Mesendoderm (in vitro differentiated cells): Measurements from ENCODE around the gene USP47.

Experiments used
- DNase-seq: peaks from one replicate; pipeline ENCODE4 v3.0.0; 2013
- H2AK5ac ChIP-seq: 2 replicates; pipeline ENCODE4 v1.6.1; 2013; ENCODE audit warnings: low read length, inconsistent platforms
- H2BK120ac ChIP-seq: 2 replicates; pipeline ENCODE4 v1.6.1; 2013; ENCODE audit warnings: low read depth, mild to moderate bottlenecking, low read length, moderate library complexity, mixed read lengths
- H2BK15ac ChIP-seq: replicated peaks from 2 replicates; pipeline ENCODE4 v1.6.1; 2013; ENCODE audit warnings: low read depth, mild to moderate bottlenecking, moderate library complexity
- H2BK5ac ChIP-seq: 2 replicates; pipeline ENCODE4 v1.6.1; 2013; ENCODE audit warnings: low read length, inconsistent platforms
- H3K18ac ChIP-seq: 2 replicates; pipeline ENCODE4 v1.6.1; 2013; ENCODE audit warnings: mild to moderate bottlenecking, low read length, mixed read lengths
- H3K23ac ChIP-seq: one replicate; pipeline ENCODE4 v1.6.1; 2013; ENCODE audit warnings: low read length
- H3K27ac ChIP-seq: 2 replicates; pipeline ENCODE4 v1.5.1; 2013; ENCODE audit warnings: low read depth, mild to moderate bottlenecking, inconsistent platforms, low read length, moderate library complexity
- H3K27me3 ChIP-seq: 2 replicates; pipeline ENCODE4 v1.6.1; 2013; ENCODE audit warnings: low read length, control low read depth, mild to moderate bottlenecking, inconsistent platforms; ENCODE audit not compliant: insufficient read depth, poor library complexity
- H3K36me3 ChIP-seq: 2 replicates; pipeline ENCODE4 v1.6.1; 2013; ENCODE audit warnings: low read length, inconsistent platforms; ENCODE audit not compliant: control insufficient read depth, insufficient read depth
- H3K4ac ChIP-seq: one replicate; pipeline ENCODE4 v1.6.1; 2013; ENCODE audit warnings: low read depth, mild to moderate bottlenecking, low read length, moderate library complexity
- H3K4me1 ChIP-seq: 2 replicates; pipeline ENCODE4 v1.6.1; 2013; ENCODE audit warnings: low read depth, low read length, inconsistent platforms; ENCODE audit not compliant: control insufficient read depth
- H3K4me2 ChIP-seq: 2 replicates; pipeline ENCODE4 v1.6.1; 2013; ENCODE audit warnings: low read length
- H3K4me3 ChIP-seq: 2 replicates; pipeline ENCODE4 v1.5.1; 2013; ENCODE audit warnings: mild to moderate bottlenecking, low read length
- H3K56ac ChIP-seq: one replicate; pipeline ENCODE4 v1.6.1; 2013; ENCODE audit warnings: low read length
- H3K79me1 ChIP-seq: 2 replicates; pipeline ENCODE4 v1.6.1; 2013; ENCODE audit warnings: low read length, inconsistent platforms
- H3K79me2 ChIP-seq: 2 replicates; pipeline ENCODE4 v1.6.1; 2013; ENCODE audit warnings: mild to moderate bottlenecking, low read length; ENCODE audit not compliant: control insufficient read depth, insufficient read depth
- H3K9ac ChIP-seq: 2 replicates; pipeline ENCODE4 v1.6.1; 2013; ENCODE audit warnings: low read length, inconsistent platforms
- H4K5ac ChIP-seq: one replicate; pipeline ENCODE4 v1.6.1; 2013; ENCODE audit warnings: low read length
- H4K8ac ChIP-seq: one replicate; pipeline ENCODE4 v1.6.1; 2013; ENCODE audit warnings: low read depth, mild to moderate bottlenecking, control low read depth, low read length, moderate library complexity
- WGBS: extraction: QIAGEN DNeasy Blood & Tissue Kit; methylation state at CpG from one replicate; pipeline ENCODE4 v1.1.7; 2013; ENCODE audit warnings: low lambda C conversion rate, missing lambda C conversion rate; ENCODE audit not compliant: insufficient coverage; ENCODE audit errors: extremely low coverage; 5-methylcytosine and 5-hydroxymethylcytosine counted together

The USP47 gene

GRCh38 chr11:11985016-11985715 is 143.4 kb downstream of the USP47 start:
- peak overlapping the region; percentile 25 for H2BK15ac ChIP-seq
- no peaks in the 10 kb centered on the region for H3K79me2 ChIP-seq
- peak overlapping the region; percentile 60 for H3K56ac ChIP-seq
- no peak overlapping the region for H4K8ac ChIP-seq
- H3K23ac ChIP-seq, result peak overlapping the region; percentile 52
- H2BK120ac ChIP-seq, result peak overlapping the region; percentile 48
- H3K9ac ChIP-seq, result no peak overlapping the region
- no peaks in the 10 kb centered on the region for H3K79me1 ChIP-seq
- peak overlapping the region; percentile 71 for H3K18ac ChIP-seq
- H3K36me3 ChIP-seq, result no peaks in the 10 kb centered on the region
- no peak overlapping the region for H3K4me2 ChIP-seq
- no peak for DNase-seq
- H4K5ac ChIP-seq, result no peak overlapping the region
- H2AK5ac ChIP-seq, result peak overlapping the region; percentile 6
- peak overlapping the region; percentile 86 for H3K27ac ChIP-seq
- H3K27me3 ChIP-seq, result no peaks in the 10 kb centered on the region
- H2BK5ac ChIP-seq, result peak overlapping the region; percentile 84
- no peak overlapping the region for H3K4me3 ChIP-seq
- peak overlapping the region; percentile 82 for H3K4ac ChIP-seq
- no CpG with 5 or more reads among the region's 8 CpGs for WGBS
- peaks cover 26% of the 10 kb centered on the region for H3K4me1 ChIP-seq

- Histone ChIP-seq H3K9ac (no peak overlapping the region), H3K27ac (peak overlapping the region; percentile 86), H3K79me2 (no peaks in the 10 kb centered on the region), H4K5ac (no peak overlapping the region), H3K23ac (no peak overlapping the region), H3K4me1 (peaks cover 24% of the 10 kb centered on the region), H3K27me3 (no peaks in the 10 kb centered on the region), H3K4ac (peak overlapping the region; percentile 56), H3K36me3 (no peaks in the 10 kb centered on the region), H2BK120ac (peak overlapping the region; percentile 48), H4K8ac (no peak overlapping the region), H2BK15ac (no peak overlapping the region), H2AK5ac (no peak overlapping the region), H3K79me1 (no peaks in the 10 kb centered on the region), H3K18ac (peak overlapping the region; percentile 71), H3K56ac (peak overlapping the region; percentile 60), H3K4me3 (no peak overlapping the region), H2BK5ac (peak overlapping the region; percentile 86), H3K4me2 (no peak overlapping the region)
- WGBS, result 100% methylated on average over 1 of the region's 9 CpGs
- peak; percentile 97 for DNase-seq
These were observed 144.5 kb downstream of the USP47 start for GRCh38 chr11:11985954-11986949.

GRCh38 chr11:11987503-11988022 is 145.8 kb downstream of the USP47 start:
- Histone ChIP-seq H3K27ac (peak overlapping the region; percentile 72), H3K36me3 (no peaks in the 10 kb centered on the region), H3K4me2 (no peak overlapping the region), H2BK15ac (peak overlapping the region; percentile 37), H3K4me3 (no peak overlapping the region), H3K79me1 (no peaks in the 10 kb centered on the region), H3K23ac (no peak overlapping the region), H3K27me3 (no peaks in the 10 kb centered on the region), H4K5ac (no peak overlapping the region), H2AK5ac (peak overlapping the region; percentile 33), H2BK5ac (peak overlapping the region; percentile 86), H3K79me2 (no peaks in the 10 kb centered on the region), H3K4ac (peak overlapping the region; percentile 79), H2BK120ac (no peak overlapping the region), H3K4me1 (peaks cover 28% of the 10 kb centered on the region), H3K56ac (peak overlapping the region; percentile 61), H3K9ac (no peak overlapping the region), H4K8ac (no peak overlapping the region), H3K18ac (peak overlapping the region; percentile 89)
- no CpG with 5 or more reads among the region's 1 CpG for WGBS
- DNase-seq, result peak; percentile 93

GRCh38 chr11:11988099-11988651 is 146.4 kb downstream of the USP47 start:
- H2BK15ac ChIP-seq, result peak overlapping the region; percentile 41
- peak overlapping the region; percentile 16 for H2BK120ac ChIP-seq
- H2AK5ac ChIP-seq, result no peak overlapping the region
- peak overlapping the region; percentile 72 for H3K18ac ChIP-seq
- H3K9ac ChIP-seq, result no peak overlapping the region
- no peaks in the 10 kb centered on the region for H3K79me1 ChIP-seq
- H3K79me2 ChIP-seq, result no peaks in the 10 kb centered on the region
- H3K4me3 ChIP-seq, result no peak overlapping the region
- H2BK5ac ChIP-seq, result peak overlapping the region; percentile 12
- no peaks in the 10 kb centered on the region for H3K27me3 ChIP-seq
- H3K56ac ChIP-seq, result peak overlapping the region; percentile 4
- peak overlapping the region; percentile 56 for H3K27ac ChIP-seq
- no peak for DNase-seq
- H3K4me2 ChIP-seq, result no peak overlapping the region
- H3K4me1 ChIP-seq, result peaks cover 28% of the 10 kb centered on the region
- peak overlapping the region; percentile 75 for H3K4ac ChIP-seq
- WGBS, result no CpG with 5 or more reads among the region's 7 CpGs
- H4K8ac ChIP-seq, result no peak overlapping the region
- H3K36me3 ChIP-seq, result no peaks in the 10 kb centered on the region
- no peak overlapping the region for H4K5ac ChIP-seq
- no peak overlapping the region for H3K23ac ChIP-seq

DNA sequence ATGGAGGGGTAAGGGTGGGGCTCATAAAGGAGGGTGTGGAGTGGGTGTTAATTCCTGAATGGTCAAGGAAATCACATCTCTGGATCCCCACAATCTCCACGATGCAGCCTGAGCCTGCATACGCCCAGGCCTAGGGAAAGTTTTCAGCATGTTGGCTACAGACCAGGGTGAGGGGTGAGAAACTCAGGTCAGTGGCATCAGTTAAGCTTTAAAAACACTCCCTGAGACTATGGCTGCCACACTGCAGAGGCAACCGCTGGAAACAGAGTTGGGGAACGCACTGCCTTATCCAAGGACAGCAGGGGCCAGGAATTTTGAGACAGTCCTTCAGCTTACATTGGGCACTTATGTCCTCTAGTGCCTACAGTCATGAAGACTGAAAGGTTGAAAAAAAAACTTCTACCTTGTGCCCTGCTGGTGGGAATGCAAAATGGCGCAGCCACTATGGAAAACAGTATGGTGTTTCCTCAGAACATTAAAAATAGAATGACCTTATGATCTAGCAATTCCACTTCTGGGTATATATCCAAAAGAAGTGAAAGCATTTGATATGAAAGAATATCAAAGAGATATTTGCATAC is 147.0 kb downstream of the USP47 start:
- peak overlapping the region; percentile 56 for H3K27ac ChIP-seq
- no peaks in the 10 kb centered on the region for H3K79me1 ChIP-seq
- H3K56ac ChIP-seq, result peak overlapping the region; percentile 4
- peak; percentile 82 for DNase-seq
- H2BK120ac ChIP-seq, result peak overlapping the region; percentile 16
- H3K9ac ChIP-seq, result no peak overlapping the region
- H2BK5ac ChIP-seq, result peak overlapping the region; percentile 12
- H3K4ac ChIP-seq, result peak overlapping the region; percentile 75
- H3K79me2 ChIP-seq, result no peaks in the 10 kb centered on the region
- H3K27me3 ChIP-seq, result no peaks in the 10 kb centered on the region
- no peak overlapping the region for H4K8ac ChIP-seq
- H3K4me1 ChIP-seq, result peaks cover 30% of the 10 kb centered on the region
- WGBS, result no CpG with 5 or more reads among the region's 5 CpGs
- H3K23ac ChIP-seq, result no peak overlapping the region
- H4K5ac ChIP-seq, result no peak overlapping the region
- H3K4me3 ChIP-seq, result no peak overlapping the region
- no peak overlapping the region for H2AK5ac ChIP-seq
- H3K18ac ChIP-seq, result peak overlapping the region; percentile 72
- H3K36me3 ChIP-seq, result no peaks in the 10 kb centered on the region
- H2BK15ac ChIP-seq, result no peak overlapping the region
- H3K4me2 ChIP-seq, result no peak overlapping the region
